Measurements from ENCODE around the gene ITGA3. TPM values are rescaled to one million over a fixed set of nuclear protein-coding genes. Genes with fewer than 3 reads are reported as not detected.

The ITGA3 gene
- total RNA-seq, 2 donors from 2014 or later: 31.0 to 36.3 TPM

- H3K27ac ChIP-seq: no peak overlapping the region
- H3K27me3 ChIP-seq: no peaks in the 10 kb centered on the region
- ATAC-seq (no peak), DNase-seq (no peak)
- no peaks in the 10 kb centered on the region for H3K9me3 ChIP-seq
- H3K4me3 ChIP-seq: no peak overlapping the region
- TF ChIP-seq POLR2A (IDR thresholded peaks at IDR 0.05) (no peak), CTCF (IDR thresholded peaks at IDR 0.05) (no peak)
- peaks cover 15 to 21% of the 10 kb centered on the region in 2 donors for H3K36me3 ChIP-seq (replicated peaks in 1 of 2; ENCODE audit: insufficient read depth in 1 of 2, low read depth in 2 of 2)
- WGBS, 2 donors: 93 to 95% methylated on average over 10 to 11 of the region's 11 CpGs
- H3K4me1 ChIP-seq: peaks cover 10% of the 10 kb centered on the region
- intact Hi-C loops (cut with DNase I): no loop called here
Observed at GRCh38 chr17:50136096-50136687, 80.3 kb downstream of the ITGA3 start.

DNA sequence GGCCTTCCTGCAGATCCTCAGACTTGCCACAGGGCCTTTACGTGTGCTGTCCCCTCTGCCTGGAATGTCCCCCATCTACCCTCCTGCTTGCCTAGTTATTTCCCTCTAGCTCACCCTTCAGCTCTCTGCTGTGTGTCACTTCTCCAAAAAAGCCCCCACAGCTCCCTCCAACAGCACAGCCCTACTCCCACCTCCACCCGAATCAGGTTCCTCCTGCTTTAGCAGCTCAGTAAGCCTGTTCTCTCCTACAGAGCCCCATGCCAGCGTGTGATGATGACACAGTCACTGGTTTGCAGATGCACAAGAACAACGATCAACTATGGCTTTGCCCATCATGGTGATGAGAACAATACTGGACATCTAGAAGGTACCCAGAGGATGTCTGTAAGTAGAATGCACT, 81.1 kb downstream of the ITGA3 start:
- intact Hi-C loops (cut with DNase I): no loop called here
- no peaks in the 10 kb centered on the region for H3K27me3 ChIP-seq
- TF ChIP-seq CTCF (IDR thresholded peaks at IDR 0.05): no peak
- no peak for TF ChIP-seq POLR2A (IDR thresholded peaks at IDR 0.05)
- peaks cover 10% of the 10 kb centered on the region for H3K4me1 ChIP-seq
- no peak for DNase-seq
- no peak overlapping the region for H3K27ac ChIP-seq
- no peak overlapping the region for H3K4me3 ChIP-seq
- ATAC-seq: no peak
- WGBS, 2 donors: 96% methylated on average over 4 of the region's 4 CpGs
- H3K9me3 ChIP-seq: no peaks in the 10 kb centered on the region
- H3K36me3 ChIP-seq (replicated peaks in 1 of 2; ENCODE audit: insufficient read depth in 1 of 2, low read depth in 2 of 2): peaks cover 15 to 24% of the 10 kb centered on the region in 2 donors

DNA sequence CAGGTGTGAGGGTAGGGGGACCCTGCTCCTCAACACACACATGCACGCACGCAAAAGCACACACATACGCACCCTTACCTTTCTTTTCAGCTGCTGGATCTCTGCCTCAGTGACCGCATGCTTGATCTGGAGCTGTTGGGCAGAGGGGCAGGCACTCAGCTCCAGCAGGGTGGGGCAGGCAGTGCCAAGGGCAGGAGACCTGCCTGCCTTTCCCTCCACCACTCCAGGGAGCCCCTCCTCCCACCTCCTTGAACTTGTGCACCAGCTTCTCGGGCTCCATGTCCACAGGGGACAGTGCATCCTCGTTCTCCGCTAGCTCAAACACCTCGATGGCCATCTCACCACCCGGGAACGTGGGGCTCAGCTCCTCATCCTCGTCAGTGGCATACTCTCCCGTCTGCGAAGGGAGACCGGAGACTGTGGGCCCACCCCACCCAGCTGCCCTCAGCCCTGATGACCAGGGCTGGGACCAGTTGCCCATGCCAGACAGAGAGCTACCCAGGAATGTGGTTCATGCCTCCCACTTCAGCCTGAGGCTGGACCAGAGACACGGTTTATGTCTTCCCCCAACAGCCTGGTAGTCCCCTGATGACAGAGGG, 83.4 kb downstream of the ITGA3 start:
- TF ChIP-seq POLR2A (IDR thresholded peaks at IDR 0.05) (no peak), CTCF (IDR thresholded peaks at IDR 0.05) (no peak)
- Histone ChIP-seq H3K36me3 (replicated peaks in 1 of 2; ENCODE audit: insufficient read depth in 1 of 2, low read depth in 2 of 2) (peaks cover 15 to 31% of the 10 kb centered on the region in 2 donors), H3K27ac (no peak overlapping the region), H3K4me3 (no peak overlapping the region), H3K4me1 (no peaks in the 10 kb centered on the region), H3K27me3 (no peaks in the 10 kb centered on the region), H3K9me3 (no peaks in the 10 kb centered on the region)
- no peak for ATAC-seq
- WGBS, 2 donors: 81% methylated on average over 11 to 15 of the region's 15 CpGs
- no peak for DNase-seq
- intact Hi-C loops (cut with DNase I): no loop called here

Other genes with a start within 250 kb of the ITGA3 start
- not detected for gene TAC4, start 208.0 kb upstream of the ITGA3 start, total RNA-seq
- not detected for gene DLX4, start 86.9 kb upstream of the ITGA3 start, total RNA-seq
- gene DLX3, start 60.9 kb upstream of the ITGA3 start, total RNA-seq: not detected
- 100 to 1,000 TPM in 1 of 2 donors, 10 to 100 TPM in 1; 27.0 to 119 TPM for gene PDK2, start 39.2 kb downstream of the ITGA3 start, total RNA-seq
- gene SAMD14, start 74.0 kb downstream of the ITGA3 start, total RNA-seq: not detected
- gene PPP1R9B, start 94.6 kb downstream of the ITGA3 start, total RNA-seq: 10 to 100 TPM; 20.0 to 31.0 TPM
- gene SGCA, start 109.9 kb downstream of the ITGA3 start, total RNA-seq: 1 to 10 TPM in 1 of 2 donors, not detected in 1; 1.3 TPM
- 10 to 100 TPM; 11.2 to 62.3 TPM for gene COL1A1, start 145.5 kb downstream of the ITGA3 start, total RNA-seq
- not detected for gene TMEM92, start 218.4 kb downstream of the ITGA3 start, total RNA-seq